Measurements from ENCODE around the gene GRIK3. TPM values are rescaled to one million over a fixed set of nuclear protein-coding genes. Genes with fewer than 3 reads are reported as not detected.

The GRIK3 gene
- total and polyA plus RNA-seq, 3 experiments from 2014 or later = not detected

GRCh38 chr1:36794460-36794859 is 239.9 kb downstream of the GRIK3 start:
- CTCF ChIA-PET = no interaction called here
- Mint-ChIP-seq H3K4me3 (no peak overlapping the region), H3K36me3 (no peaks in the 10 kb centered on the region), H3K27ac (no peak overlapping the region), H3K9me3 (peaks cover 0 to 4% (median 0%) of the 10 kb centered on the region in 5 donors), H3K4me1 (no peaks in the 10 kb centered on the region), H3K27me3 (peaks cover 3 to 10% of the 10 kb centered on the region in 2 donors)
- POLR2A ChIA-PET = no interaction called here
- H3K36me3 ChIP-seq (ENCODE audit: insufficient read depth, low read length) = no peaks in the 10 kb centered on the region
- H3K4me1 ChIP-seq (ENCODE audit: insufficient read depth, low read length) = no peaks in the 10 kb centered on the region
- DNase-seq = no peak
- no peak overlapping the region for H3K27ac ChIP-seq (ENCODE audit: low read depth, low read length)
- H3K4me3 ChIP-seq (ENCODE audit: low read length) = no peak overlapping the region
- no peaks in the 10 kb centered on the region for H3K27me3 ChIP-seq (ENCODE audit: insufficient read depth, low read length, poor library complexity, severe bottlenecking)
- H3K9me3 ChIP-seq (ENCODE audit: low read length) = no peaks in the 10 kb centered on the region

GRCh38 chr1:36793452-36793851 is 240.9 kb downstream of the GRIK3 start:
- Mint-ChIP-seq H3K9me3 (peaks cover 0 to 4% (median 0%) of the 10 kb centered on the region in 5 donors), H3K27me3 (peaks cover 9 to 14% of the 10 kb centered on the region in 2 donors), H3K27ac (no peak overlapping the region), H3K4me1 (no peaks in the 10 kb centered on the region), H3K4me3 (no peak overlapping the region), H3K36me3 (no peaks in the 10 kb centered on the region)
- POLR2A ChIA-PET = no interaction called here
- H3K27ac ChIP-seq (ENCODE audit: low read depth, low read length) = no peak overlapping the region
- H3K4me3 ChIP-seq (ENCODE audit: low read length) = no peak overlapping the region
- no peak for DNase-seq
- H3K27me3 ChIP-seq (ENCODE audit: insufficient read depth, low read length, poor library complexity, severe bottlenecking) = no peaks in the 10 kb centered on the region
- CTCF ChIA-PET = no interaction called here
- no peaks in the 10 kb centered on the region for H3K9me3 ChIP-seq (ENCODE audit: low read length)
- no peaks in the 10 kb centered on the region for H3K36me3 ChIP-seq (ENCODE audit: insufficient read depth, low read length)
- no peaks in the 10 kb centered on the region for H3K4me1 ChIP-seq (ENCODE audit: insufficient read depth, low read length)

GRCh38 chr1:36792292-36792691 is 242.0 kb downstream of the GRIK3 start:
- Histone ChIP-seq H3K4me3 (ENCODE audit: low read length) (no peak overlapping the region), H3K9me3 (ENCODE audit: low read length) (no peaks in the 10 kb centered on the region), H3K27me3 (ENCODE audit: insufficient read depth, low read length, poor library complexity, severe bottlenecking) (peaks cover under 1% of the 10 kb centered on the region), H3K4me1 (ENCODE audit: insufficient read depth, low read length) (no peaks in the 10 kb centered on the region), H3K36me3 (ENCODE audit: insufficient read depth, low read length) (no peaks in the 10 kb centered on the region), H3K27ac (ENCODE audit: low read depth, low read length) (no peak overlapping the region)
- ChIA-PET POLR2A (no interaction called here), CTCF (no interaction called here)
- Mint-ChIP-seq H3K27ac (no peak overlapping the region), H3K27me3 (peaks cover 14% of the 10 kb centered on the region in 2 donors), H3K4me1 (no peaks in the 10 kb centered on the region), H3K36me3 (no peaks in the 10 kb centered on the region), H3K9me3 (peaks cover 0 to 4% (median 0%) of the 10 kb centered on the region in 5 donors), H3K4me3 (no peak overlapping the region)
- DNase-seq = no peak

GRCh38 chr1:36790191-36790590 is 244.1 kb downstream of the GRIK3 start:
- DNase-seq = no peak
- Mint-ChIP-seq H3K4me3 (no peak overlapping the region), H3K36me3 (no peaks in the 10 kb centered on the region), H3K27ac (no peak overlapping the region), H3K9me3 (peaks cover 0 to 4% (median 0%) of the 10 kb centered on the region in 5 donors), H3K4me1 (no peaks in the 10 kb centered on the region), H3K27me3 (peaks cover 11 to 16% of the 10 kb centered on the region in 2 donors)
- peaks cover 3% of the 10 kb centered on the region for H3K27me3 ChIP-seq (ENCODE audit: insufficient read depth, low read length, poor library complexity, severe bottlenecking)
- H3K9me3 ChIP-seq (ENCODE audit: low read length) = no peaks in the 10 kb centered on the region
- POLR2A ChIA-PET = no interaction called here
- CTCF ChIA-PET = interaction anchor here (1.2 kb wide), 1 partner anchor 10 kb away, joined by 3 read pairs; no protein-coding TSS in a partner anchor
- H3K36me3 ChIP-seq (ENCODE audit: insufficient read depth, low read length) = no peaks in the 10 kb centered on the region
- H3K27ac ChIP-seq (ENCODE audit: low read depth, low read length) = no peak overlapping the region
- H3K4me3 ChIP-seq (ENCODE audit: low read length) = no peak overlapping the region
- H3K4me1 ChIP-seq (ENCODE audit: insufficient read depth, low read length) = no peaks in the 10 kb centered on the region

- Histone ChIP-seq H3K36me3 (ENCODE audit: insufficient read depth, low read length) (no peaks in the 10 kb centered on the region), H3K9me3 (ENCODE audit: low read length) (no peaks in the 10 kb centered on the region), H3K27ac (ENCODE audit: low read depth, low read length) (no peak overlapping the region), H3K4me1 (ENCODE audit: insufficient read depth, low read length) (no peaks in the 10 kb centered on the region), H3K4me3 (ENCODE audit: low read length) (no peak overlapping the region), H3K27me3 (ENCODE audit: insufficient read depth, low read length, poor library complexity, severe bottlenecking) (peaks cover 3% of the 10 kb centered on the region)
- H3K4me1 Mint-ChIP-seq = no peaks in the 10 kb centered on the region
- H3K27ac Mint-ChIP-seq = no peak overlapping the region
- no peaks in the 10 kb centered on the region for H3K36me3 Mint-ChIP-seq
- peaks cover 0 to 4% (median 0%) of the 10 kb centered on the region in 5 donors for H3K9me3 Mint-ChIP-seq
- POLR2A ChIA-PET = no interaction called here
- CTCF ChIA-PET = interaction anchor here (1.2 kb wide), 1 partner anchor 9 kb away, joined by 3 read pairs; no protein-coding TSS in a partner anchor
- H3K27me3 Mint-ChIP-seq = peaks cover 8 to 17% of the 10 kb centered on the region in 2 donors
- DNase-seq = no peak
- no peak overlapping the region for H3K4me3 Mint-ChIP-seq
Measured at GRCh38 chr1:36789535-36789934, 244.8 kb downstream of the GRIK3 start.

- Mint-ChIP-seq H3K27ac (no peak overlapping the region), H3K27me3 (peaks cover 8 to 30% of the 10 kb centered on the region in 2 donors), H3K9me3 (peaks cover 0 to 4% (median 0%) of the 10 kb centered on the region in 5 donors), H3K4me3 (no peak overlapping the region), H3K36me3 (no peaks in the 10 kb centered on the region), H3K4me1 (no peaks in the 10 kb centered on the region)
- H3K4me1 ChIP-seq (ENCODE audit: insufficient read depth, low read length) = no peaks in the 10 kb centered on the region
- ChIA-PET CTCF (no interaction called here), POLR2A (no interaction called here)
- H3K27ac ChIP-seq (ENCODE audit: low read depth, low read length) = no peak overlapping the region
- H3K4me3 ChIP-seq (ENCODE audit: low read length) = no peak overlapping the region
- no peak for DNase-seq
- no peaks in the 10 kb centered on the region for H3K36me3 ChIP-seq (ENCODE audit: insufficient read depth, low read length)
- H3K27me3 ChIP-seq (ENCODE audit: insufficient read depth, low read length, poor library complexity, severe bottlenecking) = peaks cover 3% of the 10 kb centered on the region
- H3K9me3 ChIP-seq (ENCODE audit: low read length) = no peaks in the 10 kb centered on the region
Measured at GRCh38 chr1:36787312-36787913, 246.9 kb downstream of the GRIK3 start.

GRCh38 chr1:36786425-36786824 is 247.9 kb downstream of the GRIK3 start:
- no peak overlapping the region for H3K4me3 ChIP-seq (ENCODE audit: low read length)
- peaks cover 3% of the 10 kb centered on the region for H3K27me3 ChIP-seq (ENCODE audit: insufficient read depth, low read length, poor library complexity, severe bottlenecking)
- H3K27ac ChIP-seq (ENCODE audit: low read depth, low read length) = no peak overlapping the region
- ChIA-PET POLR2A (no interaction called here), CTCF (no interaction called here)
- no peak overlapping the region for H3K27ac Mint-ChIP-seq
- H3K27me3 Mint-ChIP-seq = peaks cover 8 to 38% of the 10 kb centered on the region in 2 donors
- H3K9me3 Mint-ChIP-seq = peaks cover 0 to 3% (median 0%) of the 10 kb centered on the region in 5 donors
- no peak for DNase-seq
- H3K36me3 ChIP-seq (ENCODE audit: insufficient read depth, low read length) = no peaks in the 10 kb centered on the region
- H3K36me3 Mint-ChIP-seq = no peaks in the 10 kb centered on the region
- H3K9me3 ChIP-seq (ENCODE audit: low read length) = no peaks in the 10 kb centered on the region
- H3K4me3 Mint-ChIP-seq = no peak overlapping the region
- H3K4me1 ChIP-seq (ENCODE audit: insufficient read depth, low read length) = no peaks in the 10 kb centered on the region
- no peaks in the 10 kb centered on the region for H3K4me1 Mint-ChIP-seq

- POLR2A ChIA-PET = no interaction called here
- Histone ChIP-seq H3K4me3 (ENCODE audit: low read length) (no peak overlapping the region), H3K27me3 (ENCODE audit: insufficient read depth, low read length, poor library complexity, severe bottlenecking) (peaks cover 3% of the 10 kb centered on the region), H3K4me1 (ENCODE audit: insufficient read depth, low read length) (no peaks in the 10 kb centered on the region), H3K27ac (ENCODE audit: low read depth, low read length) (no peak overlapping the region), H3K9me3 (ENCODE audit: low read length) (no peaks in the 10 kb centered on the region), H3K36me3 (ENCODE audit: insufficient read depth, low read length) (no peaks in the 10 kb centered on the region)
- Mint-ChIP-seq H3K27ac (no peak overlapping the region), H3K4me3 (no peak overlapping the region), H3K4me1 (no peaks in the 10 kb centered on the region), H3K36me3 (no peaks in the 10 kb centered on the region), H3K27me3 (peaks cover 6 to 35% of the 10 kb centered on the region in 2 donors), H3K9me3 (peaks cover 0 to 3% (median 0%) of the 10 kb centered on the region in 5 donors)
- CTCF ChIA-PET = no interaction called here
- DNase-seq = no peak
Measured at GRCh38 chr1:36784147-36784859, 250.0 kb downstream of the GRIK3 start.
